Epithelial cell of esophagus (primary cell): ENCODE data around the gene FLT3.
"Not testable (repeated sequence)": the region's sequence is repeated elsewhere in the genome, so short reads cannot be mapped to it uniquely, and the experiment has no call there.

ENCODE experiments used
- DNase-seq: peaks from one replicate; pipeline ENCODE4 v3.0.0; 2010; ENCODE audit warnings: low read depth
- H3K4me3 ChIP-seq: 2 replicates; pipeline ENCODE4 v1.5.1; 2011; ENCODE audit warnings: mild to moderate bottlenecking, low read length, control low read depth
- TF ChIP-seq, protein P1 (sequence below): IDR thresholded peaks from 2 replicates; pipeline ENCODE4 v1.5.1; 2011; ENCODE audit warnings: low read depth, mild to moderate bottlenecking, low read length, control low read depth, inconsistent platforms; ENCODE audit not compliant: insufficient read depth; ENCODE audit errors: missing control alignments

FLT3 gene

DNA sequence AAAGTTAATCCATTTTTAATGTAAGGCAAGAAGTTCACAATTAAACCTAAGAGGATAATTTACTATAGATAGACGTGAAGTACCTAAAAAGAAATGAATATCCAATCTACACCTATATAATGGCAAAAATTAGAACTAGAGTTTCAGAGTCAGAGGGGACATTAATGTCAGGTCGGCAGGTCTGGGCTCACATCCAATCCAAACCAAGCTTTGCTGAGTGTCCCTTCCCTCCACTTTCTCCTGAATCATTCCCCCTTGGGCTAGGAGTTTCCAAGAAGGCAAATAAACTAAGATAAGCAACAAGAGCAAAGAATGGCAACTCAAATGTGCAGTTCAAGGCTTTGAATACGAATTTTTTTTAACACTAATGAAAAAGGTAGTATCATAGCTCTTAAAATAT is 2.9 kb downstream of the FLT3 start:
- TF ChIP-seq, protein P1, sequence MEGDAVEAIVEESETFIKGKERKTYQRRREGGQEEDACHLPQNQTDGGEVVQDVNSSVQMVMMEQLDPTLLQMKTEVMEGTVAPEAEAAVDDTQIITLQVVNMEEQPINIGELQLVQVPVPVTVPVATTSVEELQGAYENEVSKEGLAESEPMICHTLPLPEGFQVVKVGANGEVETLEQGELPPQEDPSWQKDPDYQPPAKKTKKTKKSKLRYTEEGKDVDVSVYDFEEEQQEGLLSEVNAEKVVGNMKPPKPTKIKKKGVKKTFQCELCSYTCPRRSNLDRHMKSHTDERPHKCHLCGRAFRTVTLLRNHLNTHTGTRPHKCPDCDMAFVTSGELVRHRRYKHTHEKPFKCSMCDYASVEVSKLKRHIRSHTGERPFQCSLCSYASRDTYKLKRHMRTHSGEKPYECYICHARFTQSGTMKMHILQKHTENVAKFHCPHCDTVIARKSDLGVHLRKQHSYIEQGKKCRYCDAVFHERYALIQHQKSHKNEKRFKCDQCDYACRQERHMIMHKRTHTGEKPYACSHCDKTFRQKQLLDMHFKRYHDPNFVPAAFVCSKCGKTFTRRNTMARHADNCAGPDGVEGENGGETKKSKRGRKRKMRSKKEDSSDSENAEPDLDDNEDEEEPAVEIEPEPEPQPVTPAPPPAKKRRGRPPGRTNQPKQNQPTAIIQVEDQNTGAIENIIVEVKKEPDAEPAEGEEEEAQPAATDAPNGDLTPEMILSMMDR, result no peak
- no peak for DNase-seq
- no peak overlapping the region for H3K4me3 ChIP-seq

DNA sequence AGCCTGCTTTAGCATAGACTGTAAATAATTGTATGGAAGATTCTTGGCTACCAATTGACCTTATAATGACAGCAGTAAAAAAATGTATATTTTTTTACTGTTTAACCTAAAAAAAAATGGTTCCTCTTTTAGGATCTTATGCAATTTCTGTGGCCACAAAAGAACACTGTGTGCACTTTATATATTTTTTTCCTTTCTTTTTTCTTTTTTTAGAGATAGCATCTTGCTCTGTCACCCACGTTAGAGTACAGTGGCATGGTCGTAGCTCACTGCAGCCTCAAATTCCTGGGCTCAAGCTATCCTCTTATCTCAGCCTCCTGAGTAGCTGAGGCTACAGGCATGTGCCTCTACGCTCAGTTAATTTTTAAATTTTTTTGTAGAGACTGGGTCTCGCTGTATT is 6.1 kb downstream of the FLT3 start:
- TF ChIP-seq, protein P1, result no peak
- no peak overlapping the region for H3K4me3 ChIP-seq
- DNase-seq, result no peak

DNA sequence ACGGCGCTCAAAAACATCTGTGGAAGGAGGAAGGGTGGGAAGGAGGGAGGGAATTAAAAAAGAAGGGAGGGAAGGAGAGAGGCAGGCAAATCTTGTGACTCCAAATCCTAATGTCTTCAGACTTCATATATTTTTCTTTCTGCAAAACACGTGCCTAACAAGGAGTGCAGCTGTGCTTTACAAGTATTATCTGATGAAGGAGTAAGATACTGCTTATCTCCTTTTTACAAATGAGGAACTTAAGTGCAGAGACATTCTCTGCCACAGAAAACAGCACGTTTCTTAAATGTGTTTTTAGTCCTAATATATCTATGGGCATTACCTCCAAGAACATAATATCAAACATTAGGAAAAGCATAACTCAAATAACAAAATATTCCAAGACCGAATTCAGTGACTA is 6.5 kb downstream of the FLT3 start:
- TF ChIP-seq, protein P1, result no peak
- no peak overlapping the region for H3K4me3 ChIP-seq
- DNase-seq, result no peak

DNA sequence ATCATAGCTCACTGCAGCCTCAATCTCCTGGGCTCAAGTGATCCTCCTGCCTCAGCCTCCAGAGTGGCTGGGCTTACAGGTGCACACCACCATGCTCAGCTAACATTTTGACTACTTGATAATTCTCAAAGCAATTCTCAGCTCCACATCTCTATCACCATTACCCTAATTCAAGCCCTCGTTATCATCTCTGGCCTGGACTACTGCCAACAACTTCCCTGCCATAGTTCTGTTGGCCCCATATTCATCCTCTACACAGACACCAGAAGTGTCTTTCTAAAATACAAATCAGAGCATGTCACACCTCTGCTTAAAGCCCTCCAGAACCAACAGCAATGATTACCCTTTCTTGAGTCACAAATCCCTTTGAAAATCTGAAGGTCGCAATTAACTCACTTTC is 7.9 kb downstream of the FLT3 start:
- TF ChIP-seq, protein P1, result no peak
- DNase-seq, result no peak

DNA sequence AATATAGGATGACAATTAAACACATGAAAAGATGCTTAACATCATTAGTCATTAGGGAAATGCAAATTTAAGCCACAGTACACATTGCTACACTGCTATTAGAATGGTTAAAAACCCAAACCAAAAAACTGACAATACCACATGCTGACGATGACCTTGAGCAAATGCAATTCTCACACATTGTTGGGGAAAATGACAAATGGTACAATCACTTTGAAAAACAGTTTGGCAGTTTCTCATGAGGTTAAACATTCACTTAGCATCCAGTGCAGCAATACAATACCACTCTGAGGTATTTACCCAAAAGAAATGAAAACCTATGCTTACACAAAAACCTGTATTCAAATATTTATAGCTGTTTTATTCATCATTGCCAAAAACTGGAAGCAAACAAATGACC is 11.3 kb downstream of the FLT3 start:
- DNase-seq, result no peak
- H3K4me3 ChIP-seq, result no peak overlapping the region
- TF ChIP-seq, protein P1, result no peak

More for the DNA sequence above, 7.9 kb downstream of the FLT3 start:
- H3K4me3 ChIP-seq, result no peak overlapping the region

DNA sequence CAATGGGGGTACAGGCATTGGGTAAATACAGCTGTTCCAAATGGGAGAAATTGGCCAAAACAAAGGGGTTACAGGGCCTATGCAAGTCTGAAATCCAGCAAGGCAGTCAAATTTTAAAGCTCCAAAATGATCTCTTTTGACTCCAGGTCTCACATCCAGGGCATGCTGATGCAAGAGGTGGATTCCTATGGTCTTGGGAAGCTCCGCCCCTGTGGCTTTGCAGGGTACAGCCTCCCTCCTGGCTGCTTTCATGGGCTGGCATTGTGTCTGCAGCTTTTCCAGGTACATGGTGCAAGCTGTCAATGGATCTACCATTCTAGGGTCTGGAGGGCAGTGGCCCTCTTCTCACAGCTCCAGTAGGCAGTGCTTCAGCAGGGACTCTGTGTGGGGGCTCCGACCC is 22.6 kb downstream of the FLT3 start:
- not testable (repeated sequence) for H3K4me3 ChIP-seq, DNase-seq

DNA sequence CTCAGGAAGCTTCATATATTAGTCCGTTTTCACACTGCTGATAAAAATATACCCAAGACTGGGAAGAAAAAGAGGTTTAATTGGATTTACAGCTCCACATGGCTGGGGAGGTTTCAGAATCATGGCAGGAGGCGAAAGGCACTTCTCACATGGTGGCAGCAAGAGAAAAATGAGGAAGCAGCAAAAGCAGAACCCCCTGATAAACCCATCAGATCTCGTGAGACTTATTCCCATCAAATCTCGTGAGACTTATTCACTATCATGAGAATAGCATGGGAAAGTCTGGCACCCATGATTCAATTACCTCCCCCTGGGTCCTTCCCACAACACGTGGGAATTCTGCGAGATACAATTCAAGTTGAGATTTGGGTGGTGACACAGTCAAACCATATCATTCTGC is 23.1 kb downstream of the FLT3 start:
- no peak for DNase-seq
- TF ChIP-seq, protein P1, result no peak
- H3K4me3 ChIP-seq, result no peak overlapping the region

DNA sequence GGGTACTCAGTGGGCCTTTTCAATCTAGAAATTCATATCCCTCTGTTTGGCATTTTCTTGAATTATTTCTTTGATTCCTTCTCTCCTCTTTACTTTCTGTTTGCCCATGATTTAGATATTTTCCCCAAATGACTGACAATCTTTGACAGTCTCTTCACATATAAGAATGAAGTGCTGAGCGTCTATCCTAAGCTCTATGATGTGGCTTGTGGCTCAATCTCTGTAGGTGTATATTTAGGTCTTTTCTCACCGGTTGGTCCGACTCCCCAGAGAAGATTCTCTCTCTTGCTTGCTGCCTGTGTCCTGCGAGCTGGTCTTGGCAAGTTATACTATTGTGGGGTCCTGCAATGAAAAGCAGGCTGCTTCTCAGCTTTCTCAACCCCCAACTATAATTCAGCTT is 29.0 kb downstream of the FLT3 start:
- TF ChIP-seq, protein P1, result no peak
- no peak overlapping the region for H3K4me3 ChIP-seq
- DNase-seq, result no peak
